Raji (cell line): ENCODE measurements around the gene UTF1.

Source experiments
- POLR2A ChIP-seq: IDR thresholded peaks from 2 replicates; pipeline ENCODE4 v1.6.1; 2011; ENCODE audit warnings: low read depth, low read length, control low read depth; ENCODE audit not compliant: insufficient read depth

The UTF1 gene

DNA sequence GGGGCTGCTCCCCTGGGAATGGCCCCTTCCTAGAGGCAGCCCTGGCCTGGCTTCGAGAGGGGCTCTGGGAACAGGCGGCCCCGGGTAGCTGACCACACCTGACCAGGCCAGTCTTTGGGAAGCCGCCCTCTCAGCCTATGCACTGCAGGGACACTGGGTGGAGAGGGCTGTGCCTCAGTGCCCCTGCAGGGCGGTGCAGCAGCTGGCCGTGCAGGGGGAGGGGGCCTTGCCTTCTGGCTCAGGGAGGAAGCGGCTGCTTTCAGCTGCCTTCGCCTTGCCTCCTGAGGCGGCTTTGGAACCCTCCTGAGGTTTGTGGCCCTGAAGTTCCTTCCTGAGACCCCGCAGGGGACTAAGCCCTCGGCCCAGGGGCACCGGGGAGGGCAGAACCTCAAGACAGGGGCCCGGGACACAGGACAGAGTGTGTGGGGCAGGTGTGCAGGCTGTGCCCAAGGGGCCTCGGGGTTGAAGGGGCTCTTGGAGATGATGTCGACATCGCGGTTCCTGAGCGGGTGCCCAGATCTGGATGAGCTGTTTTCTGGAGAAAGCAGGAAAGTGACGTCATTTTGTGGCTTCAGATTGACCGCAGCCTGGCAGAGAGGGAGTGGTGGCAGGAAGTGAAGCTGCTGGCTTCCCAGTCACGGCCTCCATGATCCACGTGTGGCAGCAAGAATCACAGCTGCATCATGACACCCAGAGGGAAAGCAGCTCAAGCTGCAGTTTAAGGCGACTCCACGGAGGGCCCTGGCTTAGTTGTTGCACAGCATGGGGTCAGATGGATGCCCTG, 29.0 kb downstream of the UTF1 start:
- no peak for TF ChIP-seq POLR2A

DNA sequence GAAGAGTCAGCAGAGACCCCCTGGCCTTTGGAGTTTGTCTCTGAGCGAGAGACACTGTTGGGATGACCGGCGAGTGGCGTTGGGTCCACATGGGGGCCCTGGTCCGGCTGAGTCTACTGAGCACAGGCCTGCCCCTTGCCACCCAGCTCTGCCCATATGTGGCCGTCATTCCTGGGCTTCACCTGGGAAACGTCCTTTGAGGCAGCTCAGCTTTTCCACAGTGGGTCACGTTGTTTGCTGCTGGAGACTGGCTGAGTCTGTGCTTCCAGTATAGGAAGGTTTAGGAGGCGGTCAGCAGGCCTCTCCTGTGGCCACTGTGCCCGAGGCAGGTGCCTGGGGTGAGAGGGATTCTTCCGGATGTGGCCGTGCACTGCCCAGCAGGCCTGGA, 29.6 kb downstream of the UTF1 start:
- TF ChIP-seq POLR2A = no peak

DNA sequence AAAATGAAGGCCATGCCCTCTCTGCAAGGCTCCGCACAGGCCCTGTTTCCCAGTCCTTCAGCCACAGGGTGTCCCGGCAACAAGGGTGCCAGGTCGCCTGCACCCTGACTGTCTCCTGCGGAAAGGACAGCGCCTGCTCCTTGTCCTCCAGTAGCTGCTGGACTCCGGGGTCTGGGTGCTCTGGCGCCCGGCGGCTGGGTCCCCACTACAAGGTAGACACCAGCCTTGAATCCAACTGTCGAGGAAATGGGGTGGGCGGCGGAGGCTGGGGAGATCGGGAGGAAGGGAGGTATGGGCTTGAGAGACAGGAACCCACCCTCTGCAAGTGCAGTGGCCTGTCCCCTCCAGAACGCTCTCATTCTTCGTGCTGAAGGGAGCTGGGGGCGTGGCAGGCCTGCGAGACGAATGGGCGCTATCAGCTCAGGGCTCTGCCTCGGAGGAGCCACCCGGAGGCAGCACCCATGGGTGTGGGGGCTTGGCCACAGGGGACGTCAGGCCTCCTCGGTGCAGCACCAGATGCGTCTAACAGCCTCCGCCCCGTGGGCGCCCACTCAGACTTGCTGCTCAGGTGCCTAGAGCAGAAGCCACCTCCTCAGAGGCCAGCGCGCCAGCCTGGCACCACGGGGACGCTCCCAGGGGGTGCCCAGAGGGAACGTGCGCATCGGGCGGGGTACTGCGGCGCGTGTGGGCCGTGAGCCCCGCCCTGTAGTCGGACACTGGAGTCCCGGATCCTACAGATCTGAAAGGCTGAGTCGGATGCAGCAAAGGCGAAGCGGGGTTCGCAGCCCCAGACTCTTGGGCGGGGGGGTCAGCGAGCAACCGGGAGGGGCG, 31.1 kb downstream of the UTF1 start:
- peak; percentile 34 for TF ChIP-seq POLR2A

DNA sequence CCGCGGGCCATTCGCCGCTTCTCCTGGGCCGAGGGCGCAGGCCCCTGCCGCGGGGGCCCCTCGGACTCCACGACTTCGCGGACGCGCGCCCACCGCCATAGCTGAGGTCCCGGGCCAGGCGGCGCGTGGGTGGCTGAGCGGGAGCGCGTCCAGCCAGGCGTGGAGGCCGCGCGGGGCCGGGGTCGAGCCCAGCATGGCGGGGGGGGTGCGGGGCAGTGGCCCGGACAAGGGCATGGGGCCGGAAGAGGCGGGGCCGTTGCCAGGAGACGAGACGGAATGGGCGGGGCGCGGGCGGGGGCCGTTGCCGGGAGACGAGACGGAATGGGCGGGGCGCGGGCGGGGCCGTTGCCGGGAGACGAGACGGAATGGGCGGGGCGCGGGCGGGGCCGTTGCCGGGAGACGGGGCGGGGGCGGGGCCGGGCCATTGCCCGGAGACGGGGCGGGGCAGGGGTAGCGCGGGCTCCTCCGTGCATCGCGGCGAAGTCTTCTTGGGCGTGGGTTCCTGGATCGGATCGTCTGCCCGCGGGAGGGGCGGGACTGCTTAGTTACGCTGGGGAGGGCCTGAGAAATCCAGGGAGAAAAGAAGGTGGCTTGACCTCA, 31.8 kb downstream of the UTF1 start:
- TF ChIP-seq POLR2A = peak; percentile 50

DNA sequence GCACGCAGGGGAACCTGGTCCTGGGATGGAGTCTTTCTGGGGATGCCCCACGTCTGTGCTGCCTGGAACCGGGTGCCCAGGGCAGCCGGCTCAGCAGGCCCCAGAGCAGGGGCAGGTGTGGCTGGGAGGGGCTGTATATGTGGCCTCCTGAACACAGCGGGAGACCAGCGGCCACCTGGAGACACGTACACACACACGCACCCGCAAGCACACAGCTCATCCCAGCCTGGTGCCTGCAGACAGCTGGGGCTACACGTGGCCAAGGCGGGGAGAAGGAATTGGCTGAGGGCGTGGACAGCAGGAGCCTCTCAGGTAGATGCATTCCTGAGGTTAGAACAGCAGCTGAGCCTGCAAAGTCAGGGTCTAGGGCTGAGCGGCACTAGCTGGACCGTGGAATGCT, 32.7 kb downstream of the UTF1 start:
- TF ChIP-seq POLR2A = no peak

GRCh38 chr10:133263674-133264073, 33.7 kb downstream of the UTF1 start:
- no peak for TF ChIP-seq POLR2A

- TF ChIP-seq POLR2A = no peak
These were observed 34.4 kb downstream of the UTF1 start for GRCh38 chr10:133264461-133264860.

- no peak for TF ChIP-seq POLR2A
These were observed 36.2 kb downstream of the UTF1 start for GRCh38 chr10:133266056-133266795.

DNA sequence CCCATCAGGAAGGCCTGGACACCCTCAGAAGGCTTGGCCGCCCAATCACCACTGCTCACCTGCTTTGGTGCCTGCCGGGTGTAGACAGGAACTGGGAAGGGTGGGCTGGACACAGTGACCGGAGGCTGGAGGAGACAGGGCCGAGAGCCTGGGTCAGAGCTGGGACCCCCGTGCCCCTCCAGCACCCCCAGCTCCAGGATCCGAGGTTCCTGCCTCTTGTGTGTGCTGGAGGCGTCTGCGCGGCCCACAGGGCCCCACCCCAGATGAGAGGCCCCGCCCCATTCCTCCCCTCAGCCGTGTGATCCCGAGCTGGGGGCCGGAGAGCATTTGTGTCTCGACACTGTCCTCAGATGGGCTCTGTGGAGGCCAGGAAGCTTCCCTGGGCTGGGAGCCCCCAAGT, 37.3 kb downstream of the UTF1 start:
- no peak for TF ChIP-seq POLR2A

DNA sequence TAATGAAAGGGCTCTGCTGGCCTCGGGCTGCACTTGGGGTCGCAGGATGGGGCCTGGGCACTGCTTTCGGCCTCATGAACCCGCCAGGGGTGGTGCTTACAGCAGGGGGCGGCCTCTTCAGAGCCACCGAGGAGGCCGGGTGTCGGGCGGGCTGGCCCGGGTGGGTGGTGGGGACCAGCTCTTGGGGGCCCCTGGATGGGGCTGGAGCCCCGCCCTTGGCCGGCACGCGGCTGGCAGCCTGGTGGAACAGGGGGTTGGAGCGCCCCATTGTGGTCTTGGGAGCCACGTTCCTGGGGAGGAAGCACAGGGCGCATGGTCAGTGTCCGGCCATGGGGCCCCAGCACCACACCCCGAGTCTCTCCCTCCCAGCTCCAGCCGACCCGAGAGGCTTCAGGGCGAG, 37.8 kb downstream of the UTF1 start:
- no peak for TF ChIP-seq POLR2A

- no peak for TF ChIP-seq POLR2A
These were observed 38.5 kb downstream of the UTF1 start for GRCh38 chr10:133268532-133268931.

GRCh38 chr10:133269367-133269766, 39.4 kb downstream of the UTF1 start:
- TF ChIP-seq POLR2A = no peak

GRCh38 chr10:133270204-133270603, 40.2 kb downstream of the UTF1 start:
- no peak for TF ChIP-seq POLR2A

DNA sequence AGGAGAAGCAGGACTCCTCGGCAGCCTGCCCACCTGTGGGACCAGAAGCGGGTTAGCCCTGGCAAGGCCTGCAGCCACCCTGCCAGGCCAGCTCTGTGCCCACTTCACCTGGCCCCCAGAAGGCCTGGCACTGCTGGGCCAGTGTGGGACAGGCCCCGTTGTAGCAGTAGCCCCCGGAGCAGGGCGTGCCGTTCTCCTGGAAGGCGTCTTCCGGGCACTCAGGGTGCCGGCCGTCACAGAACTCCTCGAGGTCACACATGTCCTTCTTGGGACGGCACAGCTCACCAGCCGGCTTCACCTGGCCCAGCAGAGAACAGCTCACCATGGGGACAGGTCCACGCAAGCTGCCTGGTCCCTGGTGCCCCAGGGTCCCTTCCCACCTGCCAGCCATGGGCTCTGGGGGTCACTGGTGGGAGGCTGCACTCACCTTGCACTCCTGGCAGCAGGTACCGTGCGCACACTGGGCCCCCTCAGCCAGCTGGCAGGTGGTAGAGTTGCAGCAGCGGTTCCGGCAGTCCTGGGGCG, 40.8 kb downstream of the UTF1 start:
- TF ChIP-seq POLR2A = no peak
